ELR (cell line): ENCODE data around the gene KIAA1958.
"Not testable (repeated sequence)": the region's sequence is repeated elsewhere in the genome, so short reads cannot be mapped to it uniquely, and the experiment has no call there.

Experiments
- DNase-seq: peaks from one replicate; pipeline ENCODE4 v3.0.0-alpha.2; 2015; ENCODE audit warnings: low read depth

Gene KIAA1958

DNA sequence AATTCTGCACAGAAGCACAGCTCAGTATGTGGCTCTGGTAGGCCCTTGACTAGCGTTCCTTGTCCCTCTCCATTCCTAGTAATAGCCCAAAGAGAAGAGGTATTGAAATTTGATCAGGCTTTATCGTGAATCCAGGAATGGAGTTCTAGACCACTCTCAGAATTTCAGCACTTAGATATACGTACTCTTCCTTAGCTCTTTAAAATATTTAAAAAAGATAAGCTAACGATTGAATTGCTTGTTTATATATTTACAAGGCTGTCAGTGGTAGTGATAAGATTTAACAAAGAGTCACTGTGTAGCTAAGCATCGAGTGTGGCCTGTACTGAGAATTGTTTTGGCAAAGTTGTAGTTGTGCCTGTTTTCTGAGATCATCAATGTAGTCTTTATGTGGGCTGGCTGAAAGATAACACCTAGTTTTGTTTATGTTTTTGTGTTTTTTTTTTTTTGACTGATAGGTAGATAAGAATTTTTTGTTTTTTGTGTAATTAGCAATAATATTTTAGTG is 2.5 kb downstream of the KIAA1958 start:
- DNase-seq, result no peak

DNA sequence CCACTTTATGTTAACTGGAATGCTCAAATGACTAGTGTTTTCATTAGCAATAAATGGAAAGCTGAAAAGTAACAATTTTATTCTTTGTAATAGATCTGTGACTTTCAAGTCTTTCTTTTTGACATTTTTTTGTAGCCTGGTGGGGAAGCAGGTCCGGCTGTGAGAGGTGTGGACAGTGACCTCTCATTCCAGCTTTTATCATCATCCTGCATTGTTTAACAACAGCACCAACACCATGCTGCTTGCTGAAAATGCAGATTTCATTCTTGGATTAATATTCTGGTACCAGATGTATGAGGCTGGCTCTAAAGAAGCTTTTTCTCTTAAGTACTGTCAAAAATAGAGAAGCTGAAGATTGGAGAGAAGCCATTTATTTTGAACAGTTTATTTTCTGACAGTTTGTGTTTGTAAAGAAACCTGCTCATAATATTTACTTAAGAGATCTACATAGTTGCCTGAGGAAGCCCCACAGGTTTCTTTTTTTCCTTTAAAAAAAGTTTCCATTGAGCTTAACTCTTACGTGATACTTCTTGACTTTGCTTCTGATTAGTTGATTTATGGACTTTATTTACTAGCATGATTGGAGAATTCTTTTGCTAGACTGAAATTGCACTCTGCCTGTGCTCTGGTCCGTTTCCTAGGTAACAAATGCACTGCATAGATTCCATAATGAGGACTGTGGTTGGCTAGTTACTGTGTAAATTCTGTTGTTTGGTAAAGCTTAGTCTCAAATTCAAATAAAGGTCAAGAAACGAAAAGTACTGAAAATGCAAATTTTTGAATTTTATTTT is 3.4 kb downstream of the KIAA1958 start:
- no peak for DNase-seq

DNA sequence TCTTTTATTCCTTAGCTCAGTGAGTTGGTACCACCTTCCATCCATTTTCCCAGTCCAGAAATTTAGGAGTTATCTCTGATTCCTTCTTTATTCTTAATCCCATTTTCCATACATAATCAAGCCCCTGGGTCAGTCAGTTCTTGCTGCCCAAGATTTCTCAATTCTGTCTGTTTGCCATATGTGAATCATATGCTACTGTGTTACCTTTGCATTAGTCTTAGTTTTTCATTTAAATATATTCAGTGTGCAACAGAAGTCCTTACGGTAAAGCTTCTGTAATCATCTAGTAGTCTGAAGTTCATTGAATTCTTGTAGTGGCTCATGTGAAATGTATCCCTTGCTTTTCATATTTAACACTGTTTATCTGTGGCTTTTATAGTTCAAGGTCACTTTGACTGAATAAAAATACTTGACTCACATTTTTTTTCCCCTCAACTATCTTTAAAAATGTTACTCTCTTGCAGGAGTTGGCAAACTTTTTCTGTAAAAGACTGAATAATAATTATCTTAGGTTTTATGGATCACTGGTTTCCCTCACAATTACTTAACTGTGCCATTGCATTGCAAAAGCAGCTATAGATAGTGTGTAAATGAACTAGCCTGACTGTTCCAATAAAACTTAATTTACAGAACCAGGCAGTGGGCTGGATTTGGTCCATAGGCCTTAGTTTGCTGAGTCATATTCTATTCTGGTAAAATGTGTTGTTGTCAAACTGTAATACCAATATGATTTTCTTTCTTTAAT is 6.9 kb downstream of the KIAA1958 start:
- DNase-seq, result no peak

DNA sequence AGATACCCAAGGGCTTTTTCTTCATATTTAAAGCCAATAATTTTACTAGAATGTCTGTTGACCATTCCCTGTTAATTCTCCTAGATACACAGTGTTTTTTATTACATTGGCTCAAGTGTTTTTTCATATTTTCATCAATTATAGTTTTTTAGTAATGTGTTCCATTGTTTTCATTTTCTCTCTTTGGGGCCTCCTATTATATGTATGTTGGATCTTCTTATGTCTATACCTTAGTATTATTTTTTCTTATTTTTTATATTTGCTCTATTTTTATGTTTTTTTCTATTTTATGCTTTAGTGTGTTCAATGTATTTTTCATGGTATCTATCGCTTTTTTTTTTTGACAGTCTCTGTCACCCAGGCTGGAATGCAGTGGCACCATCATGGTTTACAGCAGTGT is 7.5 kb downstream of the KIAA1958 start:
- DNase-seq, result peak; percentile 13

DNA sequence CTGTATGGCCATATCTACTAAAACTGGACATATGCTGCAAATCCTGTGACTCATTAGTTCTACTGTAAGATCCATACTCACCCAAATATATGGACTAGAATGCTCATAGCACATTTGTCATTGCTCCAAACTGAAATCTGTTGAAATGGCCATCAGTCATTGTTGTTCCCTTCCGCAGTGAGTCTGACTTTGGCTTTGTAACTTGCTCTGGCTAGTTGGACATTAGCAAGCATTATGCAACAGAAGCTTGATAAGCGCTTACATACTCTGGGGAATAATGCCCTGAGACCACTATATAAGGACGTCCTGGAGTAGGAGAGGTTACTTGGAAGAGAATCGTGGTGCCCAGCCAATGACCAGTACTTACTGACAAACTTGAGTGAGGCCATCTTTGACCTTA is 9.0 kb downstream of the KIAA1958 start:
- no peak for DNase-seq

DNA sequence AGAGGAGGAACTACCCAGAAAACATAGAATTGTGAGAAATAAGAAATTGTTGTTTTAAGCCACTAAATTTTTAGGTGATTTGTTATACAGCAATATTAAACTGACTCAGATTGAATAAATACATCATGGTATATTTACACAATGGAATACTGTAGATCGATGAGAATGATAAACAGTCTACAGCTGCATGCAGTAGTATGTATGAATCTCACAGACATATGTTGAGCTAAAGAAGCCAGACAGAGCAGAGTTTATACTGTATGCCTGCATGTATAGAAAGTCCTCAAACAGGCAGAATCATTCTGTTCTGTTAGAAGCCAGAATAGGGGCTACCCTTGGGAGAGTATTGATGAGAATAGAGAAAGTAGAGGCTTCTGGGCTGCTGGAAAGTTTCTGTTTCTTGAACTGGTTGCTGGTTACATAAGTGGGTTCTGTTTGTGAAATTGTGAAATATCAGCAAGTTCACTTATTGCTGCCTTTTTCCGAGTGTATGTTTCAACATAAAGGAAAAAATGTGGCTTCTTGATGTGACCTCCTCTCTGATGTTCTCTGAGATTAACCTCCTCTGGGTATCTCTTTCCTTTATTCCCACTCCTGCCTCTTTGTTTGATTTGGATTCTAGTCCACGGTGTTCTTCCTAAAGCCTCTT is 9.6 kb downstream of the KIAA1958 start:
- DNase-seq, result no peak

DNA sequence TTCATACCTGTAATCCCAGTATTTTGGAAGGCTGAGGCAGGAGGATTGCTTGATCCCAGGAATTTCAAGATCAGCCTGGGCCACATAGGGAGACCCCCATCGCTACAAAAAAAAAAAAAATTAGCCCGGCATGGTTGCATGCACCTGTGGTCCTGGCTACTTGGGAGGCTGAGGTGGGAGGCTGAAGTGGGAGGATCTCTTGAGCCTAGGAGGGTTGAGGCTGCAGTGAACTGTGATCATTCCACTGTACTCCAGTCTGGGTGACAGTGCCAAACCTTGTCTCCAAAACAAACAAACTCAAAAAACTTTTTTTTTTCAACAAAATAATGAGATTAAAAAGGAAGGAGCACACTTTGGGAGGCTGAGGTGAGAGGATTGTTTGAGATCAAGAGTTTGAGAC is 14.2 kb downstream of the KIAA1958 start:
- no peak for DNase-seq

DNA sequence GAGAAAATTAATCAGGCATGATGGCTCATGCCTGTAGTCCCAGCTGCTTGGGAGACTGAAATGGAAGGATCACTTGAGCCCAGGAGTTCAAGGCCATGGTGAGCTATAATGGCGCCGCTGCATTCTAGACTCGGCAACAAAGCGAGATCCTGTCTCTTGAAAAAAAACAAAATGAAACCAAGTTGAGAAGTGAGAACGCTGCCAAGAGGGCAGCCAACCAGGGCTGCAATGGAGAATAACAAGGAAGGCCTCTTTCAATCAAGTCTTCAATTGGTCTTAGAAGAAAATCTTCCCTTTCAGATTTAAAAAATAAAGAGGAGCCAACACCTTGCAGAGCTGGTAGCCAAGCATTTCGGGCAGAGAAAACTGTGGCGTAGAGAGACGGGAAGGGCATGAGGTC is 14.7 kb downstream of the KIAA1958 start:
- DNase-seq, result no peak

DNA sequence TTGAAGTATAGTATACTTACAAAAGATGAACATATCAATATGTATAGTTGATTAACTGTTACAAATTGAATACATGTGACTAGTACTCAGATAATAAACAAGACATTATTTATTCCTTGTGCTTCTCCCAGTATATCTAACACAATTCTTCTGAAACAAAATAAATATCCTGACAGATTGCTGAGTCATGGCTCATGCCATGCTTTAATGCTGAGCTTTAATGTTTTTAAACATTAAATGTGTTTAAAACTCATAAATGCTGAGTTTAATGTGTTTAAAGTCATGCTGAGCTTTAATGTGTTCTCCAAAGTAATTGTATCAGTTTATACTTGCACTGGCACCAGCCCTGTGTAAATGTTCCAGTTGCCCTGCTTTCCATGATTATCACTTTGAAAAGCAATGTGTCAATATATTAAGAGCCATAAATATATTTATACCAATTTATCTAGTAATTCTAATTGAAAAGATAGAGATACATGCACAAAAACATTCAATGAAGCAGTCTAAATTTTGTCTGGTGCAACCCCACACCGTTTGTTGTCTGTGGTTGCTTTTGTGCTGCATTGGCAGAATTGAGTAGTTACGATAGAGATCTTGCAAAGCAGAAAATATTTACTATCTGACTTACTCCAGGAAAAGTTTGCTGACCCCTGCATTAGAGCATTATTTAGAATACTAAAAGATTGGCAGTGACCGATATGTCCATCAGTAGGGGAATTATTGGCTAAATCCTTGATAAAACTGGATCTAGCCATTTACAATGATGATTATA is 15.7 kb downstream of the KIAA1958 start:
- DNase-seq, result no peak

DNA sequence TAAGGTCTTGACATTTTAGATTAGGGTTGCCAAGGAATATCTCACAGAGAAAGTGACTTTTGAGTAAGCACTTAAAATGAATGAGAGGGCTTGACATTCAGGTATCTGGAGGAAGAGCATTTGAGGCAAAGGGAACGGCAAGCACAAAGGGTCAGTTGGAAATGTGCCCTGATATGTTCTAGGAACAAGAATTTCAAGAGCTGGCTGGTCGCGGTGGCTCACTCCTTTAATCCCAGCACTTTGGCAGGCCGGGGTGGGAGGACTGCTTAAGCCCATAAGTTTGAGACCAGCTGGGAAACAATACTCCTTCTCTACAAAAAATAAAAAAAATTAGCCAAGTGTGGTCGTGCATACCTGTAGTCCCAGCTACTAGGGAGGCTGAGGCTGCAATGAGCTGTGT is 16.5 kb downstream of the KIAA1958 start:
- DNase-seq, result no peak

DNA sequence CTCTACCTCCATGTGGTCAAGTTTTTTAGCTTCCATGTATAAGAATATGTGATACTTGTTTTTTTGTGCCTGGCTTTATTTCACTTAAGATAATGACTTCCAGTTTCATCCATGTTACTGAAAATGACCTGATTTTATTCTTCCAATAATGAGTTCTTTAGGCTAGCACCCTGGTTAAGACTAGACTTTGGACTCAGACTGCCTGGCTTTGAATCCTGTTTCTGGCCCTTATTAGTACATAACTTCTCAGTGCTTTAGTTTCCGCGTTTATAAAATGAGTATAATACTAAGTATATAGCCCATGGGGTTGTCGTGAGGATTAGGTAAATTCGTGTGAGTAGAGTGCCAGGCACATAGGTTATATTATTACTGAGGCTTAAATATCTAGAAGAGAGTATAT is 18.5 kb downstream of the KIAA1958 start:
- DNase-seq, result no peak

DNA sequence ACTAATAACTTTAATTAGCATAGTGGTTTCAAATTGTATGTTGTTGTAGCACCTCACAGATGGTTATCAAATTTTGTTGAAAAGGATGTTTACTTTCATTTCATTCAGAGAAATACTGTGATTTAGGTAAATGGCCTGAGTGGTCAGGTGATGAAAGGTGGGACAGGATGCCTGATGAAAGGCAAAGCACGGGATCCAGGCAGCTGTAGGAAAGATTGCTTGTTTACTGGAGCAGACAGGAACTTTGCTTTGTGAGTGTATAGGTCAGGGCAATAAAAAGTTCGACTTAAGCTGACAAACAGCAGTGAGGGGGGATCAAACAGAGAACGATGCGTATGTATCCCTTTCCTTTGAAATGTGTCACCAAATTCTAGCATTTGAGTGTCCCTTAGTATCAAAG is 19.0 kb downstream of the KIAA1958 start:
- no peak for DNase-seq

DNA sequence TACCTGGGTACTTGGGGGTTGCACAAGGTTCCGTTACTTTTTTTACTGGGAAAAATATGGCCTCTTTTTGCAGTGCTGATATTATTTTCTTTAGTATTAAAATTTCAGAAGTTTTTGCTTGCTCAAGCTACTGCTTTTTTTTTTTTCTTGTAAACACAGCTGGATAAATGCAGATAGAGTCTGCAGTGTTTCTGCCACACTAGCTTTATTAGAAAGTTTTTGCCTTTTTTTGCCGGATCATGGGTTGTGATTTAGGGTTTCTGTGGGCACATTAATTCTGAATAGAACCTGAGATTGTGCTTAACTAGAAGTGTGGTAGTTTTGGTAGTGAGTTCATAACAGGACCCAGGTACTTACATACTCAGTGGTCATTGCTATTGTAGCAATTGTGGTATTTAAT is 19.9 kb downstream of the KIAA1958 start:
- no peak for DNase-seq

DNA sequence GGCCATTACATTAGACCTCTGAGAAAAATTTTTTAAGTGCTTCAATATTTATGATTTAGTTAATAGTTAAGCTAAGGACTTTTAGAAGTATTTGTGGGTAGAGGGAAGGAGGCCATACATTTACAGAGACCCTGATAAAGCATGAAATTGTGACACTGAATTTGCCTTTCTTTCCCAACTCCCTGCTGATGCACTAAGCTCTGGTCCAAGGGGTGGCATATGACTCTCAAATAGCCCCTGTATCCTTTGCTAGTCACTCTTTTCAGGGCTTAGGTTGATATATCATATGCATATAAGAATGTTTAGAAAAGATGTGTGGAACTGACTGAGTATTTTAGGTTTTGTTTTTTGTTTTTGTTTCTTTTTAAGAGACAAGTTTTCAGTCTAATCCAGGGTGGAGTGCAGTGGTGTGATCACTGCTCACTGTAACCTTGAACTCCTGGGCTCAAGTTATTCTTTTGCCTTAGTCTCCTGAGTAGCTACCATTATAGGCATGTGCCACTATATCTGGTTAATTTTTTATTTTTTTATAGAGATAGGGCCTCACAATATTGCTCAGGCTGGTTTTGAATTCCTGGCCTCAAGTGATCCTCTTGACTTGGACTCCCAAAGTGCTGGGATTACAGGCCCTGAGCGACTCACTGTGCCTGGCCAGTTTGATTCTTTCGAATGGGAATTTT is 20.5 kb downstream of the KIAA1958 start:
- DNase-seq, result no peak

DNA sequence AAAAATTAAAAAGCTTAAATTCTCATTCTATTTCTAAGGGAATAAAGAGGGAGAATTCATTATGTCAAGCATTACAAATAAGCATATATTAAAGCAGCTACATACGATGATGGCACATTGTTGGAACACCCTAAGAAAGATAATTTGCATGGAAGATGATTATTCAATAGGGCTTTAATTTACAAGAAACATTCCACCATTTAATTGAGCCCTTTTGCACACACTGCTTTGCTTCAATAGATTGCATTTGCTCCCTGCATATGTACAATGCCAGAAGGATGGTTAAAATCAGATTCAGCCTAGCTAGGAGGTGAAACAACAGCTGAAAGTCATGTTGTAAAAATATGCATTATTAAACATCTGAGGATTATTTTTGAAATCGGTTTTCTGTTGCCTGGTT is 21.8 kb downstream of the KIAA1958 start:
- no peak for DNase-seq

DNA sequence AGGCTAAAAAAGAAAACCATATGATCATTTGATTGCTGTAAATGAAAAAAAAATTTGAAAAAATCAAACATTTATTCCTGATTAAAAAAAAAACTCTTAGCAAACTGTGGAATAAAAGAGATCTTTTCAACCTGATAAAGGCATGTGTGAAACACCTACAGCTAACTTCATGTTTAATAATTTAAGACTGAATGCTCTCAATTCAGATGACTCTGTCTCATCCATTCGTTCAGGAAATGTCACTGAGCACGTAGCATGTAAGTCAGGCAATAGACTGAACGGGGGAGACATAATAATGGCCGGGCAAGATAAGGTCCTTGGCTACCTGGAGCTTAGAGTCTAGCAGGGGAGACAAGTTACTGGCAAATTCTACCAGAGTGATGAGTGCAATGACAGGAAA is 25.8 kb downstream of the KIAA1958 start:
- DNase-seq, result not testable (repeated sequence)

DNA sequence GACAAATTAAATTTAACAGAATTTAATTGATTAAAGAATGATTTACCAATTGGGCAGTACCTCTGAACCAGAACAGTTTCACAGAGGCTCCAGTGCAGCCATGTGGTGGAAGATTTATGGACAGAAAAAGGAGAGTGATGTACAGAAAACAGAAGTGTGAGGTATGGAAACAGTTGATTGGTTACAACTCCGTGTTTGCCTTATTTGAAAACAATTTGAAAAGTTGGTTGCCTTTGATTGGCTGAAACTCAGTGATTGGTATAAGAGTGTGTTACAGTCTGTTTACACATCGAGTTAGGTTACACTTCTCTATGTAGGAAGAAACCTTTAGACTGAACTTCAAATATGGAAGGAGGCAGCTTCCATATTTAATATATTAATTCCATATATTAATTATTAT is 30.1 kb downstream of the KIAA1958 start:
- DNase-seq, result no peak

DNA sequence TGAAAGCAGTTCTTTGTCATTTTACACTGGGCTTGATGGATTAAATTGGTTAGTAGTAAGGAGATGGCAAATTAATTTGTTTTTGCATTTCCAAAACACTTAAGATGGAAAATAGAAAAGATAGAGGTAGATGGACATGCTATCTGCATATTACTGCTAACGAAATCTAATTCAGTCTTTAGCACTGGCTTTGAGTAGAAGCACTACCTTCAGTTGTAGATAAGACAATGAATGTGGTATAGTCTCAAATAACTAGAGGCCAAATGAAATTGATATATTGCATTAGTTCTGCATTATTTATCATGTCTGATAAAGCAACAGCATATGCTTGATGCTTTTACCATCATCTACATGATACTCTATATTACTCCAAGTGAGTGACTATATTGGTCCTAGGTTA is 33.4 kb downstream of the KIAA1958 start:
- no peak for DNase-seq

DNA sequence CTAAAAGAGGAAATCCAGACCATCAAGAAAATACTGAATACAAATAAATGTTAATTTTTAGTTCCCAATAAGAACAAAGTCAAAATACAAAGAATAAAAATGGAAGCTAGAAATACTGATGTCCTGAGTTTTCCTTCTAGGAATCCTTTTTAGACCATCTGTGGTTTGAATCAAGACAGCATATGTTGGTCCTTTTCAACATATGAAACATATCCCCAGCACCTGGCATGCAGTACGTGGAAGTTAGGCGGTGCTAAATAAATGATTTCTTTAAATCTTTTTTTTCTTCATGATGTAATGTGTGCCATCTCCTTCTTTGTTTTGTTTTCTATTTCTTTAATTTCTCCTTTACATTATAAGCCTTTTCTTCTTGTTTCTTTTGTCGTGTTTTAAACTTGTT is 34.0 kb downstream of the KIAA1958 start:
- DNase-seq, result no peak

DNA sequence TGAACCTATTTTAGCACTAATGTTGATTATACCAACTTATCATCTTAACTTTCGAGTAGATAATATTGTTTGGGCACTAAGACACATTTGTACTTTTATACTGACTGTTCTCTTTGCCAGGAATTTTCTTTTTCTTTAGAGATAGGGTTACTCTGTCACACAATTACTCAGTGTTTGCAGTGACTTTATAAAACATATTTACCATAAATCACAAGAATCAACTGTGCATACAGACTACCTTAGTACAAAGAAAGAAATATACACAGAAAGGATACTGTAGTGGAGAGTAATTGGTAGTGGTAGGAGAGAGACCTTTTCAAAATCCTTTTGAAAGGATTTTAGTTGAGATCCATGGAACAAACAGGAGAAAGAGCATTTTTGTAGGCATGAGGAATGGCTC is 40.3 kb downstream of the KIAA1958 start:
- DNase-seq, result no peak

DNA sequence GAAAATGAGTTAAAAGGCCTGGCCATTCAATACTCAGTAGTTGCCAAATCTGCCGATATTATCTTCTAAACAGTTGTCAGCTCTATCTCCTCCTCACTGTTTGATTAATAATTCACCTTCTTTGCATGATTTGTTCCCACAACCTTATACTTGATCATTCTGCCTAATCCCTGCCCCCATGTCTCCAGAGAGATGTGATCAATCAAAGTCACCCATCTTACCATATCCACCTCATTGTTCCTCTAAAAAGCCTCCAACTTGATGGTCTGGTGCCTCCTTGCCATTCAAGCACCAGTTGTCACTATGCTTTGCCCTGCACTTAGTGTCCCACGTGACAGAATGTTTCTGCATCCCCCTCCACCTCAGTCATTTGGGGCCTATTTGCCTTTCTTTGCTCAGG is 41.3 kb downstream of the KIAA1958 start:
- no peak for DNase-seq

DNA sequence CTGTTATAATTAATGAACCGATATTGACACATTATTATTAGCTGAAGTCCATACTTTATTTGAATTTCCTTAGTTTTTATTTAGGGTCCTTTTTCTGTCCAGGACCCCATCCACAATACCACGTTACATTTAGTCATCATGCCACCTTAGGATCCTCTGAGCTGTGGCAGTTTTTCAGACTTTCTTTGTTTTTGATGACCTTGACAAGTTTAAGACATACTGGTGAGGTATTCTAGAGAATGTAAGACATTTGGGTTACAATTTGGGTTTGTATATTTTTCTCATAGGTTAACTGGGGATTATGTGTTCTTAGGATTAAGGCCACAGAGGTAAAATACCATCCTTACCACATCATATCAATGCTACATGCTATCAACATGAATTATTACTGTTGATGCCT is 42.7 kb downstream of the KIAA1958 start:
- DNase-seq, result no peak
